IMR-90 (cell line): Measurements from ENCODE around the gene IFT81. TPM values are rescaled to one million over a fixed set of nuclear protein-coding genes. Genes with fewer than 3 reads are reported as not detected.

ENCODE experiments used
- ATAC-seq: fragments of 200-7000 bp; cut with Tn5 transposase; 2 replicates; pipeline ENCODE4 v1.9.1; 2020; ENCODE audit warnings: low read depth, mild to moderate bottlenecking, moderate library complexity
- BruUV-seq: library from RNA; stranded (reverse); fragments of 400-500 nt; replicated peaks from 2 replicates; lab custom pipeline; 2021; lab: Mats Ljungman, UMichigan
- CTCF ChIA-PET: fragments of 300-600 bp; formaldehyde crosslinking; extraction: SDS; loops from one replicate; lab custom pipeline; 2021; ENCODE audit warnings: antibody characterized with exemption; lab: Yijun Ruan, JAX
- POLR2A ChIA-PET: fragments of 300-600 bp; sonication (Branson Sonifier 250); formaldehyde crosslinking; loops from one replicate; lab custom pipeline; 2022; ENCODE audit warnings: antibody characterized with exemption; ENCODE audit not compliant: unreplicated experiment; lab: Charles Lee
- DNase-seq: peaks from one replicate; pipeline ENCODE4 v3.0.0; 2013
- H2AFZ ChIP-seq: replicated peaks from 2 replicates; pipeline ENCODE3; 2013; ENCODE audit warnings: low read length, mild to moderate bottlenecking; ENCODE audit not compliant: poor library complexity
- H2AK5ac ChIP-seq: 2 replicates; pipeline ENCODE4 v1.6.1; 2013; ENCODE audit warnings: low read depth, low read length, inconsistent platforms
- H2AK9ac ChIP-seq: replicated peaks from 2 replicates; pipeline ENCODE3; 2013; ENCODE audit warnings: mild to moderate bottlenecking, low read depth, low read length, moderate library complexity; ENCODE audit not compliant: poor library complexity
- H2BK120ac ChIP-seq: 2 replicates; pipeline ENCODE4 v1.6.1; 2013; ENCODE audit warnings: low read depth, low read length, inconsistent platforms
- H2BK15ac ChIP-seq: 3 replicates; pipeline ENCODE4 v1.6.1; 2013; ENCODE audit warnings: low read depth, low read length, inconsistent platforms
- H2BK20ac ChIP-seq: 2 replicates; pipeline ENCODE4 v1.6.1; 2013; ENCODE audit warnings: low read depth, mild to moderate bottlenecking, inconsistent platforms, low read length, moderate library complexity
- H2BK5ac ChIP-seq: 2 replicates; pipeline ENCODE4 v1.6.1; 2013; ENCODE audit warnings: mild to moderate bottlenecking, low read depth, low read length, inconsistent platforms; ENCODE audit not compliant: poor library complexity, severe bottlenecking
- H3K14ac ChIP-seq: replicated peaks from 2 replicates; pipeline ENCODE4 v1.6.1; 2013; ENCODE audit warnings: low read depth, low read length, inconsistent platforms
- H3K18ac ChIP-seq: 2 replicates; pipeline ENCODE4 v1.6.1; 2013; ENCODE audit warnings: low read depth, low read length, control low read depth
- H3K23ac ChIP-seq: 2 replicates; pipeline ENCODE4 v1.6.1; 2013; ENCODE audit warnings: low read depth, low read length, inconsistent platforms
- H3K27ac ChIP-seq: 2 replicates; pipeline ENCODE4 v1.5.1; 2013; ENCODE audit warnings: mild to moderate bottlenecking, control low read depth, low read length; ENCODE audit not compliant: insufficient read depth
- H3K27me3 ChIP-seq: 2 replicates; pipeline ENCODE4 v1.6.1; 2013; ENCODE audit warnings: low read length; ENCODE audit not compliant: control insufficient read depth, insufficient read depth
- H3K36me3 ChIP-seq: 2 replicates; pipeline ENCODE4 v1.6.1; 2013; ENCODE audit warnings: low read length, mixed read lengths; ENCODE audit not compliant: control insufficient read depth, insufficient read depth
- H3K4ac ChIP-seq: 2 replicates; pipeline ENCODE4 v1.6.1; 2013; ENCODE audit warnings: low read depth, low read length, inconsistent platforms
- H3K4me1 ChIP-seq: 2 replicates; pipeline ENCODE4 v1.6.1; 2013; ENCODE audit warnings: low read length, mixed read lengths; ENCODE audit not compliant: control insufficient read depth, insufficient read depth
- H3K4me2 ChIP-seq: 2 replicates; pipeline ENCODE4 v1.6.1; 2013; ENCODE audit warnings: low read depth, mild to moderate bottlenecking, control low read depth, low read length, moderate library complexity
- H3K4me3 ChIP-seq: 2 replicates; pipeline ENCODE4 v1.5.1; 2013; ENCODE audit warnings: low read depth, mild to moderate bottlenecking, control low read depth, low read length, moderate library complexity; ENCODE audit not compliant: insufficient read depth
- H3K56ac ChIP-seq: 2 replicates; pipeline ENCODE4 v1.6.1; 2013; ENCODE audit warnings: low read length, inconsistent platforms; ENCODE audit not compliant: insufficient read depth; ENCODE audit errors: extremely low read depth
- H3K79me1 ChIP-seq, 2 experiments: 2 replicates each; pipeline ENCODE4 v1.6.1; 2013; ENCODE audit warnings: low read length in 2 of 2, inconsistent platforms in 1 of 2, low read depth in 1 of 2
- H3K9ac ChIP-seq: 2 replicates; pipeline ENCODE4 v1.6.1; 2013; ENCODE audit warnings: low read depth, low read length, control low read depth
- H3K9me1 ChIP-seq: 2 replicates; pipeline ENCODE4 v1.6.1; 2013; ENCODE audit warnings: low read length, inconsistent platforms; ENCODE audit not compliant: insufficient read depth
- H3K9me3 ChIP-seq: 2 replicates; pipeline ENCODE4 v1.6.1; 2013; ENCODE audit warnings: low read length; ENCODE audit not compliant: control insufficient read depth, insufficient read depth
- H4K20me1 ChIP-seq: 2 replicates; pipeline ENCODE4 v1.6.1; 2013; ENCODE audit warnings: low read length, inconsistent platforms; ENCODE audit not compliant: insufficient read depth
- H4K5ac ChIP-seq: 2 replicates; pipeline ENCODE4 v1.6.1; 2013; ENCODE audit warnings: mild to moderate bottlenecking, low read depth, low read length, control low read depth
- H4K8ac ChIP-seq, 2 experiments: 2 replicates each; pipeline ENCODE4 v1.6.1; 2013; ENCODE audit warnings: low read depth in 2 of 2, low read length in 2 of 2, control low read depth in 1 of 2, inconsistent platforms in 1 of 2
- H4K91ac ChIP-seq: 2 replicates; pipeline ENCODE4 v1.6.1; 2013; ENCODE audit warnings: low read depth, low read length, inconsistent platforms; ENCODE audit not compliant: insufficient read depth
- BHLHE40 ChIP-seq: fragments of 150-350 bp; IDR thresholded peaks from 2 replicates; pipeline ENCODE4 v1.6.1; 2016; ENCODE audit warnings: mild to moderate bottlenecking, low read depth, low read length
- CHD1 ChIP-seq: IDR thresholded peaks from 2 replicates; pipeline ENCODE4 v1.6.1; 2012; ENCODE audit warnings: low read depth, low read length, improper control_type of control experiment
- ELK1 ChIP-seq: fragments of 150-350 bp; IDR thresholded peaks from 2 replicates; pipeline ENCODE4 v1.6.1; 2016; ENCODE audit warnings: low read depth, mild to moderate bottlenecking, low read length, moderate library complexity, borderline replicate concordance
- FOS ChIP-seq: fragments of 150-350 bp; IDR thresholded peaks from 2 replicates; pipeline ENCODE4 v1.6.1; 2016; ENCODE audit warnings: low read depth, low read length
- MAFK ChIP-seq: IDR thresholded peaks from 2 replicates; pipeline ENCODE4 v1.6.1; 2012; ENCODE audit warnings: low read depth, low read length, improper control_type of control experiment
- MAZ ChIP-seq: IDR thresholded peaks from 2 replicates; pipeline ENCODE4 v1.6.1; 2012; ENCODE audit warnings: low read depth, mild to moderate bottlenecking, low read length, improper control_type of control experiment, moderate library complexity, borderline replicate concordance
- RAD21 ChIP-seq: IDR thresholded peaks from 2 replicates; pipeline ENCODE4 v1.6.1; 2012; ENCODE audit warnings: low read length, improper control_type of control experiment
- RCOR1 ChIP-seq: IDR thresholded peaks from 2 replicates; pipeline ENCODE4 v1.6.1; 2012; ENCODE audit warnings: mild to moderate bottlenecking, low read length, improper control_type of control experiment; ENCODE audit not compliant: insufficient replicate concordance
- RFX5 ChIP-seq: IDR thresholded peaks from 2 replicates; pipeline ENCODE4 v1.8.0; 2012; ENCODE audit warnings: low read depth, mild to moderate bottlenecking, low read length, moderate library complexity
- SMC3 ChIP-seq: fragments of 150-350 bp; IDR thresholded peaks from 2 replicates; pipeline ENCODE4 v1.6.1; 2016; ENCODE audit warnings: low read depth, mild to moderate bottlenecking, antibody characterized with exemption, low read length, moderate library complexity
- WGBS, 2 experiments: methylation state at CpG; one replicate each; pipeline versions ENCODE4 v1.1.5 to v1.1.7; 2013; ENCODE audit warnings: missing lambda C conversion rate in 2 of 2; ENCODE audit not compliant: insufficient read length in 1 of 2; ENCODE audit errors: extremely low coverage in 2 of 2; 5-methylcytosine and 5-hydroxymethylcytosine counted together
- dilution Hi-C: fragments of 300-500 bp; cut with HindIII; formaldehyde crosslinking; loops from one replicate; pipeline ENCODE4 v1.14.3; 2018; ENCODE audit warnings: low sequenced_read_pairs; ENCODE audit not compliant: unreplicated experiment
- in situ Hi-C: fragments of 300-500 bp; cut with MboI; formaldehyde crosslinking; loops from 3 replicates; pipeline ENCODE4 v1.14.3; 2019; ENCODE audit warnings: low sequenced_read_pairs, inconsistent platforms, mixed read lengths
- intact Hi-C: fragments of 100-400 bp; cut with micrococcal nuclease; formaldehyde crosslinking; loops from 2 replicates; pipeline ENCODE4 v1.10.0; 2022
- polyA plus RNA-seq, 3 experiments: library from polyadenylated mRNA; depleted of rRNA; stranded (reverse); fragments of >200 nt; gene quantifications; 2 replicates each; pipeline ENCODE4 v1.2.3, GENCODE V29; 2012; ENCODE audit warnings: low replicate concordance in 1 of 3
- total RNA-seq: library from RNA; depleted of rRNA; stranded (reverse); fragments of >200 nt; gene quantifications from 2 replicates; pipeline ENCODE4 v1.2.3, GENCODE V29; 2012
- TF ChIP-seq, protein P1 (sequence below): conservative IDR thresholded peaks from 2 replicates; pipeline ENCODE4 v1.5.1; 2012; ENCODE audit warnings: mild to moderate bottlenecking, low read depth, low read length, improper control_type of control experiment

IFT81 gene
- total and polyA plus RNA-seq, 2 of the 4 experiments (the other 2 are of a cell fraction): 6.1 to 8.1 TPM

DNA sequence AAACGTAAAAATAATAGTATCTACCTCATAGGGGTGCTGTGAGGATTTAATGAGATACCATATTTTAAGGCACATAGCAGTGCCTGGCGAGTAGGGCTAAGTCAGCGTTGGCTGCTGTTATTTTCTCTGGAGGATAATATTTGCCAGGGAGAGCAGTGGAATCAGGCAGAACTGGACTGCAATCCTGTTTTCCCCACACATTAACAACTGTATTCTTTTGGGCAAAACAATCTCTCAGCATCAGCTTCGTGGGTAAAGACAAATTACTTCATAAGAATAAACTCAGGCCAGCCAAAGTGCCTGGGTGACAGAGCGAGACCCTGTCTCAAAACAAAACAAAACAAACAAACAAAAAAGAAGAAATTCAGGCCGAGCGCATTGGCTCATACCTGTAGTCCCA is 127.2 kb downstream of the IFT81 start:
- no peaks in the 10 kb centered on the region for H3K27me3 ChIP-seq
- H2BK5ac ChIP-seq: no peak overlapping the region
- peaks cover 33% of the 10 kb centered on the region; the same call in 1 of the 2 replicates for H3K4me1 ChIP-seq
- no peak overlapping the region for H2BK120ac ChIP-seq
- 0 out of 4 replicates have a peak, but pooled peaks cover 0 to 4% of the 10 kb centered on the region in 2 experiments for H3K79me1 ChIP-seq
- intact Hi-C loops (no loop called here), in situ Hi-C loops (no loop called here), dilution Hi-C loops (no loop called here)
- H3K23ac ChIP-seq: no peak overlapping the region
- no peak overlapping the region for H2BK15ac ChIP-seq
- H3K27ac ChIP-seq: no peak overlapping the region
- no peak overlapping the region for H2AK9ac ChIP-seq
- no peak overlapping the region for H3K56ac ChIP-seq
- DNase-seq (no peak), ATAC-seq (no peak)
- no peak overlapping the region for H3K4me2 ChIP-seq
- H3K18ac ChIP-seq: no peak overlapping the region
- H2AFZ ChIP-seq: no peak overlapping the region
- no peak overlapping the region for H4K8ac ChIP-seq
- no peaks in the 10 kb centered on the region for H3K9me3 ChIP-seq
- H4K20me1 ChIP-seq: no peaks in the 10 kb centered on the region
- ChIA-PET POLR2A (no interaction called here), CTCF (interaction anchor here (0.7 kb wide), 1 partner anchor 149 kb away, joined by 4 read pairs; no protein-coding TSS in a partner anchor)
- H2AK5ac ChIP-seq: no peak overlapping the region
- no CpG with 5 or more reads among the region's 7 CpGs for WGBS, 2 experiments
- no peak overlapping the region for H2BK20ac ChIP-seq
- H3K36me3 ChIP-seq: no peaks in the 10 kb centered on the region
- TF ChIP-seq MAZ (no peak), MAFK (no peak), FOS (no peak), RFX5 (no peak), BHLHE40 (no peak), RCOR1 (no peak), RAD21 (no peak), ELK1 (no peak), SMC3 (no peak), CHD1 (no peak)
- TF ChIP-seq, protein P1, sequence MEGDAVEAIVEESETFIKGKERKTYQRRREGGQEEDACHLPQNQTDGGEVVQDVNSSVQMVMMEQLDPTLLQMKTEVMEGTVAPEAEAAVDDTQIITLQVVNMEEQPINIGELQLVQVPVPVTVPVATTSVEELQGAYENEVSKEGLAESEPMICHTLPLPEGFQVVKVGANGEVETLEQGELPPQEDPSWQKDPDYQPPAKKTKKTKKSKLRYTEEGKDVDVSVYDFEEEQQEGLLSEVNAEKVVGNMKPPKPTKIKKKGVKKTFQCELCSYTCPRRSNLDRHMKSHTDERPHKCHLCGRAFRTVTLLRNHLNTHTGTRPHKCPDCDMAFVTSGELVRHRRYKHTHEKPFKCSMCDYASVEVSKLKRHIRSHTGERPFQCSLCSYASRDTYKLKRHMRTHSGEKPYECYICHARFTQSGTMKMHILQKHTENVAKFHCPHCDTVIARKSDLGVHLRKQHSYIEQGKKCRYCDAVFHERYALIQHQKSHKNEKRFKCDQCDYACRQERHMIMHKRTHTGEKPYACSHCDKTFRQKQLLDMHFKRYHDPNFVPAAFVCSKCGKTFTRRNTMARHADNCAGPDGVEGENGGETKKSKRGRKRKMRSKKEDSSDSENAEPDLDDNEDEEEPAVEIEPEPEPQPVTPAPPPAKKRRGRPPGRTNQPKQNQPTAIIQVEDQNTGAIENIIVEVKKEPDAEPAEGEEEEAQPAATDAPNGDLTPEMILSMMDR: no peak
- no peak overlapping the region for H3K4me3 ChIP-seq
- no peak overlapping the region for H4K5ac ChIP-seq
- H4K91ac ChIP-seq: no peak overlapping the region
- no TSS peak for BruUV-seq
- peaks cover 26% of the 10 kb centered on the region for H3K9me1 ChIP-seq
- H3K9ac ChIP-seq: no peak overlapping the region
- no peak overlapping the region for H3K4ac ChIP-seq
- H3K14ac ChIP-seq: no peak overlapping the region
